Effector memory CD4-positive, alpha-beta T cell (primary cell): ENCODE data around the gene NCMAP.

Experiments used
- DNase-seq, 3 donors: peaks; one replicate each; pipeline ENCODE4 v3.0.0-alpha.2; 2020
- H3K27ac ChIP-seq: 2 replicates; pipeline ENCODE4 v1.7.0; 2013; ENCODE audit warnings: mild to moderate bottlenecking, low read length, moderate library complexity; ENCODE audit not compliant: insufficient read depth, poor library complexity, severe bottlenecking
- H3K27me3 ChIP-seq: replicated peaks from 2 replicates; pipeline ENCODE4 v1.7.0; 2013; ENCODE audit warnings: mild to moderate bottlenecking, low read length; ENCODE audit not compliant: insufficient read depth, control insufficient read depth, poor library complexity, severe bottlenecking
- H3K36me3 ChIP-seq: 2 replicates; pipeline ENCODE4 v1.7.0; 2013; ENCODE audit warnings: mild to moderate bottlenecking, low read length, moderate library complexity; ENCODE audit not compliant: control insufficient read depth, insufficient read depth
- H3K4me1 ChIP-seq: 2 replicates; pipeline ENCODE4 v1.7.0; 2013; ENCODE audit warnings: low read length, mild to moderate bottlenecking; ENCODE audit not compliant: control insufficient read depth, insufficient read depth, poor library complexity, severe bottlenecking
- H3K4me3 ChIP-seq: 2 replicates; pipeline ENCODE4 v1.7.0; 2013; ENCODE audit warnings: low read length, low read depth, mild to moderate bottlenecking; ENCODE audit not compliant: insufficient read depth, poor library complexity, severe bottlenecking
- H3K9me3 ChIP-seq: 2 replicates; pipeline ENCODE4 v1.7.0; 2013; ENCODE audit warnings: mild to moderate bottlenecking, low read length, moderate library complexity; ENCODE audit not compliant: control insufficient read depth

The NCMAP gene

GRCh38 chr1:24656046-24656445 lies 100.2 kb downstream of the NCMAP start:
- H3K27ac ChIP-seq: no peak overlapping the region
- H3K4me1 ChIP-seq: no peaks in the 10 kb centered on the region
- H3K36me3 ChIP-seq: peaks cover 88% of the 10 kb centered on the region
- no peak for DNase-seq
- no peak overlapping the region for H3K4me3 ChIP-seq
- no peaks in the 10 kb centered on the region for H3K27me3 ChIP-seq
- no peaks in the 10 kb centered on the region for H3K9me3 ChIP-seq

DNA sequence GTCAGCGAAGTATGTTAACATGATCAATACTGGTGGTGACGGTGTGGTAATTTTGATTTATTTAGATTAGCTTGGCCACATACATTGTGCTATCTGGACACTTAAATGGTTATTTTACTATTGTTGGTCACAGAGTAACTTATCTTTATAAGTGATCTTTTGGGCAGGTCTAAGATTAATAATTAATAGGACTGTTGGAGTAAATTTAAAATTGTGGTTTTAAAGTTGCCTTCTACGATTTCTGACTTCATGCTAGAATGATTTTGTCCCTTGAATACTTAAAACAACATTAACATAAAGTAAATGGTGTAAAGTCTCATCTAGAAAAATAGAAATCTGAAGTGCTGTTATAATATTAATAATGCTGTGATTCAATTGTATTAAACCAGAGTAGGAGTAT lies 101.9 kb downstream of the NCMAP start:
- H3K27ac ChIP-seq: no peak overlapping the region
- no peak overlapping the region for H3K4me3 ChIP-seq
- H3K9me3 ChIP-seq: no peaks in the 10 kb centered on the region
- H3K36me3 ChIP-seq: peaks cover 88% of the 10 kb centered on the region
- H3K4me1 ChIP-seq: no peaks in the 10 kb centered on the region
- DNase-seq: no peak
- H3K27me3 ChIP-seq: no peaks in the 10 kb centered on the region
